Stimulated activated CD4-positive, alpha-beta T cell treated with anti-CD3 and anti-CD28 coated beads, Interleukin-2, amount 100 ng/mL, for 48 hours (primary cell): ENCODE measurements around the gene AP1AR.
"Not testable (repeated sequence)": the region's sequence is repeated elsewhere in the genome, so short reads cannot be mapped to it uniquely, and the experiment has no call there.

Experiments used
- DNase-seq, 2 donors: peaks; one replicate each; pipeline ENCODE4 v3.0.0-alpha.2; 2020

Gene AP1AR, protein sequence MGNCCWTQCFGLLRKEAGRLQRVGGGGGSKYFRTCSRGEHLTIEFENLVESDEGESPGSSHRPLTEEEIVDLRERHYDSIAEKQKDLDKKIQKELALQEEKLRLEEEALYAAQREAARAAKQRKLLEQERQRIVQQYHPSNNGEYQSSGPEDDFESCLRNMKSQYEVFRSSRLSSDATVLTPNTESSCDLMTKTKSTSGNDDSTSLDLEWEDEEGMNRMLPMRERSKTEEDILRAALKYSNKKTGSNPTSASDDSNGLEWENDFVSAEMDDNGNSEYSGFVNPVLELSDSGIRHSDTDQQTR

DNA sequence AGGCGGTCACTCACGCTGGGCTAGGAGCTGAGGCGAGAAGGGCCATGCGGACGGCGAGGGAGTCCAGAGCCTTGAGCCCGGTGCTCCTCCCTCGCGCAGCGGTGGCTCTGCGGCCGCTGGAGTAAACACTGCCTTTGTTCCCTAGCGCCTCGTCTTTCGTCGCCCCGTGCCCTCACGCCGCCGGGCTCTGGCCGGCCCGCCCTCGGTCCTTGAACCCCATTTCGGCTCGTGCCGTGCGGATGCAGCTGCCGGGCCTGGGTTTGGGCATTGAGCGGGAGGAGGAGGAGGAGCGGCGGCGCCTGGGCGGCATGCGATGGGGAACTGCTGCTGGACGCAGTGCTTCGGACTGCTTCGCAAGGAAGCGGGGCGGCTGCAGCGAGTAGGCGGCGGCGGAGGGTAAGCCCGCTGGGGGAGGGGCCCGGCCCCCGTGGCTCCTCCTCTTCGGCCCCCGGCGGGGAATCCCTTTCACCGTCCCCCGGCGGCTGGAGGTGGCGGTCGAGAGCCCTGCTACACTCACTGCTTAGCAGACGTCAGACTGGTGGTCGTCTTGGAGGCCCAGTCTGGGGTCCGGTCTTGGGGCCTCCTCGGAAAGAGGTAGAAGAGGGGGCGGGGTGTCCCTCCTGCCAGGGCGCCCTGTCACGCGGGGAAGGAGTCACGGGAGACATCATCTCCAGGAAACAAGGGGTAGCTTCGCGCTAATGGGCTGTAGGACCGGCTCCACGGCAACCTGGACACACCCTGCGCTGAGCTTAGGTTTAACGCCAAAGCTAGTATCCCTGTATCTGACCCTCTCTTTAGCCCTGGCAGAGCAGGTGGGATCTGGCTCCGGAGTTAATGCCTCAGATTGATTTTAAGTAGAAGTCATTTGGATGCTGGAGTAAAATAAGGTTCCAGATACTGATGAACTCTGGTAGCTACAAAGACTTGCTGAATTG is at the start of gene AP1AR:
AP1AR (plus strand) TSS at position 9 of the 935 bp plus-strand sequence; CDS start at position 314, 305 bp downstream.
- DNase-seq: peak; percentile 67 to 70

DNA sequence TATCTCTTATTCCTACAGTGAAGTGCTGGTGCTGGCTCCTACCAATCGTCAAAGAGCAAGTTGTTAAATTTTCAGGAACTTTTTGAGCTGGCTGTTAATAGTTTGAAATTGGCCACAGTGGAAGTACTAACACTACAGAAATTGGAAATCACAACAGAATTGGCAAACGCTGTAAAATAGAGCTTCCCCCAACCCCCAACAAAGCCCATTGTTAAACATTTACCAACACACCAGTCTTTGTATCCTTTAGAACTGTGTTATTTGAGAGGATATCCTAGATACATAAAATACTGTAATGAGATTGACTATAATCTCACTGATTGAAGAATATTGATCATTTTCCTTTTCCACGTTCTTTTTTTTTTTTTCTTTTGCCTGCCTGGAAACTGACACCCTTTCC is 49.0 kb upstream of the AP1AR start:
- no peak for DNase-seq

DNA sequence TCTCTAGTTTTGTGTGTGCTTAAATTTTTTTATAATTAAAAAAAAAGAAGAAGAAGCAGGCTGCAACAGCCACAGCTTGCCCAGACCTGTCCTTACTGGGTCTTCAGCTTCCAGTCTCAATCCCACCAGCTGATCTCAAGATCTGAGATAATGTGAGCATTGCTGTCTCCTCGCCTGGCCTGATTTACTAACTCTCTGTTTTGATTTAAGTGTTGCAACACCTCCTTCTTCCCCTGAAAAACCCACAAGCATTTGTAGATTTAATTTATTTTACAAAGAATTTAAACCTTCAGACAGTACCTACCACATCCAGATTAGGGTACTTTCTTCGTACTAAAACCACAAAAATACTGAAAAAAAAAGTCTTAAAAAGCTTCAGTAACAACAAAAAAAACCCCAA is 48.3 kb upstream of the AP1AR start:
- no peak for DNase-seq

DNA sequence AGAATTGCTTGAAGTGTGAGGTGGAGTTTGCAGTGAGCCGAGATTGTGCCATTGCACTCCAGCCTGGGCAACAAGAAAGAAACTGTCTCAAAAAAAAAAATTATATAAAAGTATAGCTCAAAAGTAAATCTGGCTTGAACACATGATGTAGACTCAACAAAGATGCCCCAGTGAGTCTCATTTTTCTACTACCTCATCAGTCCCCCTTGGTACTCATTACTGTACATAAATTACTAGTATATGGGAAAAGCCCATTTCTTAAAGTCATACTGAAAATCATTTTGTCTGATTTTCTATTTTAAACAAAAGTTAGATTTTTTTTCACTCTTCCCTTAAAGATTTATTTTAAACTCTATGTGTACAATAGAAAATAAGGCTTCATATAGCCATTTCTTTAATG is 47.1 kb upstream of the AP1AR start:
- no peak for DNase-seq

DNA sequence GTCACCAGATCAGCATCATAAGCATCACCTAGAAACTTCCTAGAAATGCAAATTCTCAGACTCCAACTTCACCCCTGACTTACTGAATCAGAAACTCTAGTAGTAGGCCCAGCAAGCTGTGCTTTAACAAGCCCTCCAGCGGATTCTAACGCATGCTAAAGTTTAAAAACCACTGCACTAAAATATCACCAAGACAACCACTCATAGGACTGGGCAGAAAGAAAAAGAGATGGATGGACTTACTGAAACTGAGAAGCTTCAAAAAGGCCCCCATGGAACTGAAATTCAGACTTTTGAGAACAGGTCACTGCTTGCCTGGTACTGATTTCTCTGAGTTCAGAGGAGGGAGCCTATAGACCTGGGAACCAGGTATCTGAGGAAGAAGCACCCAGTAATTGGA is 46.3 kb upstream of the AP1AR start:
- DNase-seq: no peak

DNA sequence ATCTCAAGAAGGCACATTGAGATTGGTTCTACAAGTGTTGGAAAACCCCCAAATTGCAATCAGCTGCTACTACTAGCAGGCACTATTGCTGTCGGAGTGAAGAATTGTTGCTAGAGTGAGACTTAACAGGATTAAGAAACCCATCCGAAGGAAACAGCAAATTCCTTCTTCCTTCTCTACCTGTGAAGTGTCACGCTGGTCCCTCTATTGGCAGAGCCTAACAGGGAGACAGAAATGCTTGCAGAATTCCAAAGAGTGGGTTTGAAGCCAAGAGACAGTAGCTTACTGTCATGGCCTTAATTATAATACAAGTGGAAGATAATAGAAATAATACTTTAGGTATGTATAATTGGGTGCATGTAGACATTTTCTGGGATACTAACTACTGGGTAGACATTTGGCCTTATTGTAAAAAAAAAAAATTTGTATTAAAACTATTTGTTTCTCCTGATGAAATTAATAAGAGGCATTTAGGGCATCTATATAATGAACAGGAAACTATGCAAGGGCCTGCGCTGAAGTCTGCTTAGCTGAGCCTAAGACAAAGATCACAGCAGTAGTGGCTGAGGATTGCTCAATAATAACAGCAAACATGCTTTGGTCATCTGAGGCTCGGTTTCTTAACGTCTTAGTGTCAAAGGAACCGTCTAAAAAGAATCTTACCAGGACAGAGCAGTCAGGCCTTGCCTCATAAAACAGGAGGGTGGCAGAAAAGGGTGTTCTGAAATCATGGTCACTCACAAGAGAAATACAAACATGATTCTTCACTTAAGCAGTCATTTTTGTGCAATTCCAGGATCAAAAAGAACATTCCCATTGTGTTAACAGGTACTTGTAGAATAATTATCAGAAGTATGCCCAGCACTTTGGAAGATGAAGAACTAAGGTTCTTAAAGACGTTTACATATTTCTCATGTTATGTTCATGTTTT is 45.6 kb upstream of the AP1AR start:
- no peak for DNase-seq

DNA sequence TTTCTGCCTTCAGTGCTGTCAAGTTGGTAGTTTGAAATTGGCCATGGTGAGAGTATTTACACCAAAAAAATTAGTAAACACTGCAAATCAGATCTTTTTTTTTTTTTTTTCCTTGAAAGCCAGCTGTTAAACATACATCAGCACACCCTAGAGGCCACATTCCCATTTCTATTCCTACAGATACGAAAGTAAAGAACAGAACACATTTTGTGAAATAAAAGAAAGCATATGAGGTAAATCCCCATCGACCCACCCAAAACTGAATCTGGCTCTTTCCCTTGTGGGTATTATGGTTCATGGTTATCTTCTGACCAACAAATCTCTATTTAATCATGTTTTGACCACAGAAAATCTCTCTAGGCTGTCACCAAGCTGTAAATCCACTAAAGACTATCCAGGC is 41.8 kb upstream of the AP1AR start:
- DNase-seq: no peak

DNA sequence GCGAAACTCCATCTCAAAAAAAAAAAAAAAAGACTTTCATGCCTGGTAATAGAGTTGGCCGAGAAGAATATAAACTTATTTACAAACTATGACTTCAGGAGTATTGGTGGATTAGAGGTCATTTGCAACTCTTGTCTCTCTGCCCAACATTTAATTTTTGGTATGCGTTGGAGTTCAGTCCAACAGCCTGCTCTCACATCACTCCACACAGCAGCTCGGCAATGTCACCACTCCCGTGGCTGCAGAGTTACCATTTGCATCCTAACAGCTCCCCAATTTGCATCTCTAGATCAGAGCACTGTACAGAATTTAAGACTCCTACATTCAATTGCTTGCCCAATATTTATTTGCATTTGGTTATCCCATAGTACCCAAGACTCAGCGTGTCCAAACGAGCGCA is 40.9 kb upstream of the AP1AR start:
- no peak for DNase-seq

DNA sequence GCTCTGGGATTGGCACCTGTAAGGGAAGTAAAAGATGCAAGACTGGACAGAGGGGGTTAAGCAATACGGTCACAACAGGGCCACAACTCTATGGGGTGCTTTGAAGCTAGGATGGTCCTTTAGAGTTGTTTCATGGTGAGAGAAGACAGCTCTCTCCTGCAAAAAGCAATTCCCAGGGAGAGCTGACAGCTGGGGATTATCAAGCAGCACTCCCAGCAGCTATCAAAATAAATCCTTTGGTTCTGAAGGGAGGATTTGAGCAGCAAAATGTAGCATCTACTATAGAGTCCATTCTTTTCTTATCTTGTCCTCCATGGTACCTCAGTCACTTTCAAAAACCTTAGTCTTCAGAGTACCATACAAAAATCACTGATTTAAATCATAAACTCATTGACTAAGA is 35.1 kb upstream of the AP1AR start:
- no peak for DNase-seq

DNA sequence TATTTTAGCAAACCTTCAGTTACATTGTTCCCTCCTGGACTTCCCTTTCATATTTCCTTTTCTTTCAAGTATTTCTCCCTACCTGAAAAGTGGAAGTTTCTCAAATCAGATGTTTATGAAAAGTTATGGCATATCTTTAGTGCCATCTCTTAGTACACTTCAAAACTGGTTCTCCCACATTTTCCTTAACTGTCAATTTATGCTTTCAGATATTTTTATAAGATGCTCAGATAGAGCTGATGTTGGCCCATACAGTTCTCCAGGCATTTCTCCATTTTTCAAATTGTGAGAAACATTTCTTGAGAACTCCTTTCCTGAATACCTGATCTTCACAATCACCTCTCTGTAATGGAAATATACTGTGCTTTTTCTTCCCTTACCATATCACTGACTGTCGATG is 32.5 kb upstream of the AP1AR start:
- no peak for DNase-seq

DNA sequence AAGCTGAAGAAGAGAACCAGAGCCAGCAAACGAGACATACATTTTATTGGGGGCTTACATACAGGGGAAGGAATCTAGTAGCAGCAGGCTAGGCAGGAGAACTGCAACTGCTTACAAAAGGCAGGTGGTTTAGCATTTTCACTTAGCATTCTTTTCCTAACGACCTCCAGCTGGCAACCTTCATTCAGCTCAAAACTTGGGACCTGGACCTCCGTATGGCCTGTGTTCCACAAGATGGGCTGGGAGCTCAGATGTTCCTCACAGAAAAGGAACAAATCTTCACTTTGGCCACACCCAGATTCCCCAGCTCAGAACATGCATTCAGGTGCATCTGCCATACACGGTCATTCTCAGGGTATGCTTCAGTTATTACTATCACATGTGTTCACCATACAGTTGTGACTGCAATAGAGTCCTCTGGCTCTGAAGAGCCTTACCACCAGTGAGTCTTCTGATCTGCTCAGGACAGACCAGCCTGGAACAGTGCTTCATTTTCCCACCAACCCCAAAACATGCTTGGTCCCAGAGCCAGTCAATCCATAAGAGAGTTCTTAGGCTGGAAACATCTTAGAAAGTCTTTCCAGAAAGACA is 29.6 kb upstream of the AP1AR start:
- no peak for DNase-seq

DNA sequence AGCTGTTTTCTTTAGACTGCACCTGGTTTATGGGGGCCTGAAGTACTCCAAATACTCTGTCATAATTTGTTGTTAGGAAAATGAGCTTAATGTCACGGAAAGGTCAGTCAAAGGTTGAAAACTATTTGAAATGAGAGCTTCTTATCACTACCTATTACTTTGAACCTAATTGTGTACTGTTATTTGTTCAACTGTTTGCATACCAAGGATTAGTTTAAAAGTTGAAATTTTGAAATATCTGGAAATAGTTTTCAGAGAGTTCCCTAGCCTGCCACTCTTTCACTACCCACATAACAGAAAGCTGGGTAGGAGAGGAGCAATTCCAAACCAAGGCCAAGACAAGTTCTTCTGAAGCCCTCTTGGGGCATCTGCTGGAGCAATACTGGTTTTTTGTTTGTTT is 28.0 kb upstream of the AP1AR start:
- DNase-seq: no peak

DNA sequence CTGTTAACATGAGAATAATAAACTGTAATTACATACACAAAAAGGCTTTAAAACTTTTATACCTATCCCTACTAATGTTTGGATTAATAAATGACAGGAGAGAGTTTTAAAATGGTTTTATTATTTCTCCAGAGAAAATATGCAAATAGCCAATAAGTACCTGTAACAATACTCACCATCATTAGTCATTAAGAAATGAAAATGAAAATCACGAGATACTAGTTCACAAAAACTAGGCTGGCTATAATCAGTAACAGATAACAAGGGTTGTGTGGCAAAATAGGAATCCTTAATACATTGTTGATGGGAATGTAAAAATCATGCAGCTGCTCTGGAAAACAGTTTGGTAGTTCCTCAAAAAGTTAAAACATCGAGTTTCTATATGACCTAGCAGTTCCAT is 25.2 kb upstream of the AP1AR start:
- no peak for DNase-seq

DNA sequence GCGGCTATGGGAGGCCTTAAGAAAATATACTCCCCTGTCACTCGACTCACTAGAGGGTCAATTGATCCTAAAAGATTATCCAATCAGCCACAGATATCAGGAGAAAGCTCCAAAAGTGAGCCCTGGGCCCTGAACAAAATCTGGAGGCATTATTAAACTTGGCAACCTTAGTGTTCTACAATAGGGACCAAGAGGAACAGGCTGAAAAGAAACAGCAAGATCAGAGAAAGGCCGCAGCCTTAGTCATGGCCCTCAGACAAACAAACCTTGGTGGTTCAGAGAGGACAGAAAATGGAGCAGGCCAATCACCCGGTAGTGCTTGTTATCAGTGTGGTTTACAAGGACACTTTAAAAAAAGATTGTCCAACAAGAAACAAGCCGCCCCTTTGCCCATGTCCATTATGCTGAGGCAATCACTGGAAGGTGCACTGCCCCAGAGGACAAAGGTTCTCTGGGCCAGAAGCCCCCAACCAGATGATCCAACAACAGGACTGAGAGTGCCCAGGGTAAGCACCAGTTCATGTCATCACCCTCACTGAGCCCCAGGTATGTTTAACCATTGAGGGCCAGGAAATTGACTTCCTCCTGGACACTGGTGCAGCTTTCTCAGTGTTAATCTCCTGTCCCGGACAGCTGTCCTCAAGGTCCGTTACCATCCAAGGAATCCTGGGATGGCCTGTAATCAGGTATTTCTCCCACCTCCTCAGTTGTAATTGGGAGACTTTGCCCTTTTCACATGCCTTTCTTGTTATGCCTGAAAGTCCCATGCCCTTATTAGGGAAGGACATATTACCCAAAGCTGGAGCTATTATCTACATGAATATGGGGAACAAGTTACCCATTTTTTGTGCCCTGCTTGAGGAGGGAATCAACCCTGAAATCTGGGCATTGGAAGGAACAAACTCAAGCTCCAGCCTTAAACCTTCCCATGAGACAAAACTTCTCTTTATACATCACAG is 23.2 kb upstream of the AP1AR start:
- not testable (repeated sequence) for DNase-seq

DNA sequence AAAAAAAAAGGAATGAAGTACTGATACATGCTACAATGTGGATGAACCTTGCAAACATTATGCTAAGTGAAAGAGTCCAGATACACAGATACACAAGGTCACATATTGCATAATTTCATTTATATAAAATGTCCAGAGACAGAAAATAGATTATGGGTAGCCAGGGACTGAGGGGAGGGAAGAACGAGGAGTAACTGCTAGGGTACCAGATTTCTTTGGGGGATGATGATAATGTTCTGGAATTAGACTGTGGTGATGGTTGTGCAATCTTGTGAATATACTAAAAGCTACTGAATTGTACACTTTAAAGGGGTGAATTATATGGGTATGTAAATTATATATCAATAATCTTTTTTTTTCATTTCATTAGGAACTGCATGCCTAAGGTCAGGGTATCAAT is 20.8 kb upstream of the AP1AR start:
- DNase-seq: no peak

DNA sequence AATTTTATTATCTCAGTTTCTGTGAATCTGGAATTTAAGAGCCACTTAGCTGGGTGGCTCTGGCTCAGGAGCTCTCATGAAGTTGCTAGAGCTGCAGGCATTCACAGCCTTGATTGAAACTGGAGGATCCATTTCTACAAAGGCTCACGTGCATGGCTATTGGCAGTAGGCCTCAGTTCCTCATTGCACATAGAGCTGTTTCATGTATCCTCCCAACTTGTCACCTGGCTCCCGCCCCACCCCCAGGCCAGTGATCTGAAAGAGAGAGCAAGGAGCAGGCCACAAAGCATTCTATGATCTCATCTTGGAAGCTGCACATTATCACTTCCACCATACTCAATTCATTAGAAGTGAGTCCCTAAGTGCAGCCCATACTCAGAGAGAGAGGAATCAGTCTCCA is 18.5 kb upstream of the AP1AR start:
- DNase-seq: no peak

DNA sequence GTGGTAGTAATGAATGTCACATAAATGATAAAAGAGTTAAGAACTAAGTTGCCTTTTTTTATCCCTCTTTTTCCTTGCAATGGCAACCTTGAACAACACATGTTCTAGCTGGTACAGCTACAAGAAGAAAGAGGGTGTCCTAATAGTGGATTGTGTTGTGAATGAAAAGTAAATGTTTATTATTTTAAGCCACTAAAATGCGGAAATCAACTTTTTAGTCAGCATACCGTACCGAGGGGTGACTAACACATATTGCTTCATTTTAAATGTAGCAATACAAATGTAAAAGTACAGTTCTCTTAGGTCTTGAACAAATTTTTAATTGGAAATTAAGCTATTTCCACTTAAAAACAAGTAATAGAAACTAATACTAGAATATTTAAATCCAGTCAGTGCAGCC is 17.7 kb upstream of the AP1AR start:
- no peak for DNase-seq

DNA sequence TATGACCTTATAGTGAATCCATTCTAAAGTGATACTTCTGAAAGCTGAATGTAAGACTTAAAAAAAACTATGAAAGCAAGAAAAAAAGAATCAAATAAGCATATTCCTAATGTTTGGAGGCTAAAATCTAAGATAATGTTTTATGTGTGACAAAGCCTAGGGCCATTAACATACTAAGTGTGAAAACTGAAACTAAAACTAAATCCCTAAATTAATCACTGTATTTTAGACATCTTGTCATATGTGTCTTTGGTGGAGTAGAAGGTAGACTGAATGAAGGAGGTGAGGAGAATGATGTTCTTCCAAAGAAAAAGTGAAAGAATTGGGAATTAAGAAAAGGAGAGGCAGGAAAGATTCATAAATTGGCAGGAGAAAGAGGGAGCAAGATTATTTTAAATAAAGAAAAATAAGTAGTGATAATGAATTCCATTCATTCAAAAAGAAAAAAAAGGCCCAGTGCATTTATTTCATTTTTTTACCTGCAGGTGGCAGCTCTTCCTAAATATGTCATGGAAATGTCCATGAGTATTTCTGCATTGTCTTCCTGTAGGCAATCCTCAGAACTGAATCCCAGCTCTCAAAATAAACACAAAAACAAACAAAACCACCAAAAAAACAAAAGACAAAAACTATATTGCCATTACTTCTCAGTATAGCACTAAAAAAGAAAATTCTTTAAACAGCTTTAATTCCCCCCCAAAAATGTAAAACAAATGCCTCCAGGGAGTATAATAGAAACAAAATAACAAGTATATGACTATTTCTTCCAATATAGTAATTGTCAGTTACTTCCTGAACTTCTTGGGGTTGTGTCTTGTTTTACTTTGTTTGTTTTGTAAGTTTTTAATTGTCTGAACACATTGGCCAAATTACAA is 17.0 kb upstream of the AP1AR start:
- no peak for DNase-seq

DNA sequence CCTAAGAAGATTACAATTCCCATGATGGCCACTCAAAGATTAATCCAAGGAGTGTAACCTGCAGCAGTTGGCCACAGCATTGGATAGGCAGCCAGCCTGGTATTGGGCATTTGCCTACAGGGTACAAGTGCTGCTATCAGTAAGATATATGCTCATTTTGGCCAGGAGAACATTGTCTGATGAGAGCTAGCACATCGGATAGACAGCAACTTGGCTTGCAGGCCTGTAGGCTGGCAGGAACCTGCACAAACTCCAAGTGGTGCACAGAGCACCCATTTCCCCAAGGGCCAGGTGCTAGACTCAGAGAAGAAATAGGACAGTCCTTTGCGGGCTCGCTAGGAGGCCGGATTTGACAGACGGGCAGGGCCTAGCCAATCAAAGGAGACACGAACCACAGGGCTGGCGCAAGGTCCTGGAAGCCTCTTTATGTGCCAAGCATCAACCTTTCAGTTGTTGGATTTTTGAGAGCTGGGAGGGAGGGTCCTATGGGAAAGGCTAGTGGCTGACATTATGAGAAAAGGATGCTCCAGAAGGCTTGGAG is 11.7 kb upstream of the AP1AR start:
- DNase-seq: no peak
